Measurements from ENCODE around the gene USP17L26.
"Not testable (repeated sequence)": the region's sequence is repeated elsewhere in the genome, so short reads cannot be mapped to it uniquely, and the experiment has no call there.

The USP17L26 gene

GRCh38 chr4:9334358-9334757 lies at the start of gene USP17L26:
Gene USP17L26, plus strand, starts transcription at chr4:9334658. Its CDS starts 0 bp downstream, at chr4:9334658.
- not testable (repeated sequence) for DNase-seq (ENCODE audit: low spot score)

GRCh38 chr4:9324191-9324590 lies 10.3 kb upstream of the USP17L26 start:
- DNase-seq (ENCODE audit: low spot score): not testable (repeated sequence)

GRCh38 chr4:9324865-9325264 lies 9.6 kb upstream of the USP17L26 start, which contains the start of gene USP17L24:
Gene USP17L24, plus strand, starts transcription at chr4:9325165. Its CDS starts 0 bp downstream, at chr4:9325165.
- DNase-seq (ENCODE audit: low spot score): not testable (repeated sequence)

GRCh38 chr4:9329611-9330010 lies 4.8 kb upstream of the USP17L26 start, which contains the start of gene USP17L25:
Gene USP17L25, plus strand, starts transcription at chr4:9329911. Its CDS starts 0 bp downstream, at chr4:9329911.
- not testable (repeated sequence) for DNase-seq (ENCODE audit: low spot score)

GRCh38 chr4:9339103-9339502 lies 4.6 kb downstream of the USP17L26 start, which contains the start of gene USP17L5:
Gene USP17L5, plus strand, starts transcription at chr4:9339403. Its CDS starts 0 bp downstream, at chr4:9339403.
- DNase-seq (ENCODE audit: low spot score): not testable (repeated sequence)

- not testable (repeated sequence) for DNase-seq (ENCODE audit: low spot score)
Observed at GRCh38 chr4:9343848-9344247, 9.4 kb downstream of the USP17L26 start, which contains the start of gene USP17L27. Gene USP17L27, plus strand, starts transcription at chr4:9344148. Its CDS starts 0 bp downstream, at chr4:9344148.

- DNase-seq (ENCODE audit: low spot score): not testable (repeated sequence)
Observed at GRCh38 chr4:9348593-9348992, 14.1 kb downstream of the USP17L26 start, which contains the start of gene USP17L28. Gene USP17L28, plus strand, starts transcription at chr4:9348893. Its CDS starts 0 bp downstream, at chr4:9348893.

GRCh38 chr4:9350866-9351265 lies 16.4 kb downstream of the USP17L26 start:
- not testable (repeated sequence) for DNase-seq (ENCODE audit: low spot score)

GRCh38 chr4:9353338-9353737 lies 18.9 kb downstream of the USP17L26 start, which contains the start of gene USP17L29:
Gene USP17L29, plus strand, starts transcription at chr4:9353638. Its CDS starts 0 bp downstream, at chr4:9353638.
- DNase-seq (ENCODE audit: low spot score): not testable (repeated sequence)

- DNase-seq (ENCODE audit: low spot score): not testable (repeated sequence)
Observed at GRCh38 chr4:9362829-9363228, 28.4 kb downstream of the USP17L26 start, which contains the start of gene USP17L30. Gene USP17L30, plus strand, starts transcription at chr4:9363129. Its CDS starts 0 bp downstream, at chr4:9363129.

GRCh38 chr4:9379881-9380280 lies 45.4 kb downstream of the USP17L26 start:
- not testable (repeated sequence) for DNase-seq (ENCODE audit: low spot score)

GRCh38 chr4:9381012-9381534 lies 46.6 kb downstream of the USP17L26 start:
- DNase-seq (ENCODE audit: low spot score): peak; percentile 47

GRCh38 chr4:9384126-9384525 lies 49.7 kb downstream of the USP17L26 start:
- DNase-seq (ENCODE audit: low spot score): no peak

Measured in GM03348 (cell line).